Activated CD4-positive, alpha-beta memory T cell treated with anti-CD3 and anti-CD28 coated beads, Interleukin-2, amount 10 ng/mL, durations not matched to agents 7 days and 5 days (primary cell): ENCODE results near the gene NEUROD1. TPM values are rescaled to one million over a fixed set of nuclear protein-coding genes. Genes with fewer than 3 reads are reported as not detected.
A peak's percentile ranks its signal among the peaks of the same experiment; 100 is the strongest.

Experiments used
- CTCF ChIA-PET: fragments of 350-600 bp; sonication (Branson Sonifier 250); formaldehyde crosslinking; loops from one replicate; lab custom pipeline; 2021; ENCODE audit warnings: antibody characterized with exemption, inconsistent platforms; lab: Charles Lee
- POLR2A ChIA-PET: fragments of 350-600 bp; sonication (Branson Sonifier 250); formaldehyde crosslinking; loops from one replicate; lab custom pipeline; 2021; ENCODE audit warnings: antibody characterized with exemption; lab: Charles Lee
- DNase-seq: peaks from one replicate; pipeline ENCODE4 v3.0.0-alpha.2; 2020
- H3K27ac Mint-ChIP-seq: one replicate; pipeline ENCODE4 v1.8.0; 2021; ENCODE audit warnings: mild to moderate bottlenecking, mixed read lengths
- H3K27me3 Mint-ChIP-seq: one replicate; pipeline ENCODE4 v1.8.0; 2021; ENCODE audit warnings: mixed read lengths
- H3K36me3 Mint-ChIP-seq: one replicate; pipeline ENCODE4 v1.8.0; 2021; ENCODE audit warnings: low read depth, mixed read lengths
- H3K4me1 Mint-ChIP-seq: one replicate; pipeline ENCODE4 v1.8.0; 2021; ENCODE audit warnings: mixed read lengths
- H3K4me3 Mint-ChIP-seq: one replicate; pipeline ENCODE4 v1.8.0; 2021; ENCODE audit warnings: mild to moderate bottlenecking, mixed read lengths
- H3K9me3 Mint-ChIP-seq: one replicate; pipeline ENCODE4 v1.8.0; 2021; ENCODE audit warnings: mixed read lengths
- total RNA-seq, 2 experiments: library from RNA; stranded (reverse); gene quantifications; one replicate each; pipeline ENCODE4 v1.2.3, GENCODE V29; 2021

The NEUROD1 gene
- total RNA-seq, 2 experiments from 2014 or later: not detected

- Mint-ChIP-seq H3K27me3 (peaks cover 82% of the 10 kb centered on the region), H3K4me3 (no peak overlapping the region), H3K36me3 (no peaks in the 10 kb centered on the region), H3K27ac (no peak overlapping the region), H3K9me3 (no peaks in the 10 kb centered on the region), H3K4me1 (peaks cover 35% of the 10 kb centered on the region)
- CTCF ChIA-PET: interaction anchor here (0.7 kb wide), 1 partner anchor 600 kb away, joined by 5 read pairs; no protein-coding TSS in a partner anchor
- DNase-seq: no peak
- POLR2A ChIA-PET: no interaction called here
These were observed 4.9 kb upstream of the NEUROD1 start for GRCh38 chr2:181685150-181685688.

GRCh38 chr2:181684454-181685149, 4.3 kb upstream of the NEUROD1 start:
- peaks cover 36% of the 10 kb centered on the region for H3K4me1 Mint-ChIP-seq
- H3K9me3 Mint-ChIP-seq: no peaks in the 10 kb centered on the region
- H3K36me3 Mint-ChIP-seq: peaks cover 2% of the 10 kb centered on the region
- ChIA-PET CTCF (no interaction called here), POLR2A (interaction anchor here (1.0 kb wide), 1 partner anchor 22 kb away, joined by 3 read pairs; no protein-coding TSS in a partner anchor)
- no peak for DNase-seq
- no peak overlapping the region for H3K4me3 Mint-ChIP-seq
- no peak overlapping the region for H3K27ac Mint-ChIP-seq
- peaks cover 84% of the 10 kb centered on the region for H3K27me3 Mint-ChIP-seq

GRCh38 chr2:181683518-181684453, 3.5 kb upstream of the NEUROD1 start:
- H3K4me1 Mint-ChIP-seq: peaks cover 39% of the 10 kb centered on the region
- CTCF ChIA-PET: no interaction called here
- peaks cover 10% of the 10 kb centered on the region for H3K36me3 Mint-ChIP-seq
- H3K27me3 Mint-ChIP-seq: peaks cover 87% of the 10 kb centered on the region
- no peak overlapping the region for H3K27ac Mint-ChIP-seq
- no peak for DNase-seq
- H3K9me3 Mint-ChIP-seq: peaks cover 5% of the 10 kb centered on the region
- peak overlapping the region; percentile 19 for H3K4me3 Mint-ChIP-seq
- POLR2A ChIA-PET: interaction anchor here (1.0 kb wide), 1 partner anchor 21 kb away, joined by 3 read pairs; no protein-coding TSS in a partner anchor

- Mint-ChIP-seq H3K9me3 (peaks cover 8% of the 10 kb centered on the region), H3K27me3 (peaks cover 92% of the 10 kb centered on the region), H3K4me1 (peaks cover 44% of the 10 kb centered on the region), H3K4me3 (peak overlapping the region; percentile 19), H3K36me3 (peaks cover 15% of the 10 kb centered on the region), H3K27ac (no peak overlapping the region)
- CTCF ChIA-PET: no interaction called here
- POLR2A ChIA-PET: no interaction called here
- no peak for DNase-seq
These were observed 2.6 kb upstream of the NEUROD1 start for GRCh38 chr2:181682795-181683517.

GRCh38 chr2:181682026-181682789, 1.9 kb upstream of the NEUROD1 start:
- ChIA-PET POLR2A (no interaction called here), CTCF (no interaction called here)
- Mint-ChIP-seq H3K27ac (no peak overlapping the region), H3K36me3 (peaks cover 18% of the 10 kb centered on the region), H3K27me3 (peaks cover 91% of the 10 kb centered on the region), H3K9me3 (peaks cover 8% of the 10 kb centered on the region), H3K4me3 (no peak overlapping the region), H3K4me1 (peaks cover 48% of the 10 kb centered on the region)
- no peak for DNase-seq

- peak overlapping the region; percentile 45 for H3K4me3 Mint-ChIP-seq
- peaks cover 48% of the 10 kb centered on the region for H3K4me1 Mint-ChIP-seq
- peaks cover 87% of the 10 kb centered on the region for H3K27me3 Mint-ChIP-seq
- DNase-seq: no peak
- H3K27ac Mint-ChIP-seq: no peak overlapping the region
- peaks cover 8% of the 10 kb centered on the region for H3K9me3 Mint-ChIP-seq
- H3K36me3 Mint-ChIP-seq: peaks cover 18% of the 10 kb centered on the region
- ChIA-PET CTCF (no interaction called here), POLR2A (no interaction called here)
These were observed 857 bp upstream of the NEUROD1 start for GRCh38 chr2:181680937-181681811.

GRCh38 chr2:181679544-181679979, 755 bp downstream of the NEUROD1 start:
- Mint-ChIP-seq H3K27ac (peak overlapping the region; percentile 40), H3K36me3 (peaks cover 18% of the 10 kb centered on the region), H3K4me1 (peaks cover 44% of the 10 kb centered on the region), H3K4me3 (no peak overlapping the region), H3K27me3 (peaks cover 80% of the 10 kb centered on the region), H3K9me3 (peaks cover 8% of the 10 kb centered on the region)
- ChIA-PET POLR2A (no interaction called here), CTCF (no interaction called here)
- no peak for DNase-seq

GRCh38 chr2:181678861-181679543, 1.3 kb downstream of the NEUROD1 start:
- ChIA-PET POLR2A (no interaction called here), CTCF (no interaction called here)
- Mint-ChIP-seq H3K27me3 (peaks cover 80% of the 10 kb centered on the region), H3K4me3 (peak overlapping the region; percentile 32), H3K36me3 (peaks cover 18% of the 10 kb centered on the region), H3K9me3 (peaks cover 8% of the 10 kb centered on the region), H3K27ac (peak overlapping the region; percentile 64), H3K4me1 (peaks cover 44% of the 10 kb centered on the region)
- no peak for DNase-seq

- CTCF ChIA-PET: no interaction called here
- H3K4me1 Mint-ChIP-seq: peaks cover 39% of the 10 kb centered on the region
- peaks cover 18% of the 10 kb centered on the region for H3K36me3 Mint-ChIP-seq
- peak; percentile 69 for DNase-seq
- peak overlapping the region; percentile 57 for H3K27ac Mint-ChIP-seq
- peak overlapping the region; percentile 25 for H3K4me3 Mint-ChIP-seq
- POLR2A ChIA-PET: no interaction called here
- H3K9me3 Mint-ChIP-seq: peaks cover 8% of the 10 kb centered on the region
- peaks cover 76% of the 10 kb centered on the region for H3K27me3 Mint-ChIP-seq
These were observed 2.3 kb downstream of the NEUROD1 start for GRCh38 chr2:181677912-181678586.

- ChIA-PET POLR2A (no interaction called here), CTCF (interaction anchor here (0.5 to 1.1 kb wide), 3 partner anchors 17 to 256 kb away, joined by 3 read pairs; no protein-coding TSS in a partner anchor)
- Mint-ChIP-seq H3K27ac (no peak overlapping the region), H3K4me1 (peaks cover 13% of the 10 kb centered on the region), H3K9me3 (peaks cover 8% of the 10 kb centered on the region), H3K27me3 (peaks cover 65% of the 10 kb centered on the region), H3K4me3 (no peak overlapping the region), H3K36me3 (peaks cover 18% of the 10 kb centered on the region)
- DNase-seq: no peak
These were observed 5.1 kb downstream of the NEUROD1 start for GRCh38 chr2:181675254-181675653.
